ENCODE results near the gene EPRS1.

The EPRS1 gene

GRCh38 chr1:220013497-220013896 is 32.8 kb downstream of the EPRS1 start:
- no peak overlapping the region for H3K27ac ChIP-seq (ENCODE audit: low read length)
- no peak overlapping the region for H3K4me2 ChIP-seq (ENCODE audit: low read length)
- no peak overlapping the region for H3K4me3 ChIP-seq (ENCODE audit: low read length)
- H4K20me1 ChIP-seq (ENCODE audit: insufficient read depth, low read length): no peaks in the 10 kb centered on the region
- H3K27me3 ChIP-seq (ENCODE audit: low read depth, low read length): no peaks in the 10 kb centered on the region
- H3K9me3 ChIP-seq (ENCODE audit: insufficient read depth, low read length): no peaks in the 10 kb centered on the region
- no peak overlapping the region for H3K9ac ChIP-seq (ENCODE audit: low read length)
- H2AFZ ChIP-seq (ENCODE audit: low read depth, low read length): no peak overlapping the region
- H3K36me3 ChIP-seq (replicated peaks; ENCODE audit: low read depth, low read length): peaks cover 55% of the 10 kb centered on the region
- no peak for TF ChIP-seq EZH2phosphoT487 (IDR thresholded peaks at IDR 0.05; ENCODE audit: low read depth)
- TF ChIP-seq CTCF (IDR thresholded peaks at IDR 0.05; ENCODE audit: low read depth, low read length): no peak
- H3K4me1 ChIP-seq (ENCODE audit: low read length): no peaks in the 10 kb centered on the region
- no peaks in the 10 kb centered on the region for H3K79me2 ChIP-seq (ENCODE audit: low read length)

- peaks cover 51% of the 10 kb centered on the region for H3K36me3 ChIP-seq (replicated peaks; ENCODE audit: low read depth, low read length)
- no peak overlapping the region for H3K27ac ChIP-seq (ENCODE audit: low read length)
- H3K4me2 ChIP-seq (ENCODE audit: low read length): no peak overlapping the region
- H3K9ac ChIP-seq (ENCODE audit: low read length): no peak overlapping the region
- TF ChIP-seq EZH2phosphoT487 (IDR thresholded peaks at IDR 0.05; ENCODE audit: low read depth): no peak
- no peak for TF ChIP-seq CTCF (IDR thresholded peaks at IDR 0.05; ENCODE audit: low read depth, low read length)
- no peak overlapping the region for H3K4me3 ChIP-seq (ENCODE audit: low read length)
- no peaks in the 10 kb centered on the region for H3K79me2 ChIP-seq (ENCODE audit: low read length)
- no peaks in the 10 kb centered on the region for H3K4me1 ChIP-seq (ENCODE audit: low read length)
- H2AFZ ChIP-seq (ENCODE audit: low read depth, low read length): no peak overlapping the region
- H3K9me3 ChIP-seq (ENCODE audit: insufficient read depth, low read length): no peaks in the 10 kb centered on the region
- H4K20me1 ChIP-seq (ENCODE audit: insufficient read depth, low read length): no peaks in the 10 kb centered on the region
- no peaks in the 10 kb centered on the region for H3K27me3 ChIP-seq (ENCODE audit: low read depth, low read length)
Measured at GRCh38 chr1:220012259-220012658, 34.0 kb downstream of the EPRS1 start.

- no peak for TF ChIP-seq CTCF (IDR thresholded peaks at IDR 0.05; ENCODE audit: low read depth, low read length)
- TF ChIP-seq EZH2phosphoT487 (IDR thresholded peaks at IDR 0.05; ENCODE audit: low read depth): no peak
- H3K4me3 ChIP-seq (ENCODE audit: low read length): no peak overlapping the region
- H3K36me3 ChIP-seq (replicated peaks; ENCODE audit: low read depth, low read length): peaks cover 53% of the 10 kb centered on the region
- no peaks in the 10 kb centered on the region for H3K9me3 ChIP-seq (ENCODE audit: insufficient read depth, low read length)
- H3K9ac ChIP-seq (ENCODE audit: low read length): no peak overlapping the region
- no peak overlapping the region for H2AFZ ChIP-seq (ENCODE audit: low read depth, low read length)
- H3K4me1 ChIP-seq (ENCODE audit: low read length): no peaks in the 10 kb centered on the region
- no peak overlapping the region for H3K4me2 ChIP-seq (ENCODE audit: low read length)
- no peaks in the 10 kb centered on the region for H3K27me3 ChIP-seq (ENCODE audit: low read depth, low read length)
- no peak overlapping the region for H3K27ac ChIP-seq (ENCODE audit: low read length)
- H4K20me1 ChIP-seq (ENCODE audit: insufficient read depth, low read length): no peaks in the 10 kb centered on the region
- H3K79me2 ChIP-seq (ENCODE audit: low read length): no peaks in the 10 kb centered on the region
Measured at GRCh38 chr1:220011620-220012019, 34.7 kb downstream of the EPRS1 start.

- Histone ChIP-seq H3K27ac (ENCODE audit: low read length) (no peak overlapping the region), H3K4me2 (ENCODE audit: low read length) (no peak overlapping the region), H3K79me2 (ENCODE audit: low read length) (no peaks in the 10 kb centered on the region), H3K9ac (ENCODE audit: low read length) (no peak overlapping the region), H4K20me1 (ENCODE audit: insufficient read depth, low read length) (no peaks in the 10 kb centered on the region), H3K4me3 (ENCODE audit: low read length) (no peak overlapping the region), H3K9me3 (ENCODE audit: insufficient read depth, low read length) (no peaks in the 10 kb centered on the region), H3K27me3 (ENCODE audit: low read depth, low read length) (no peaks in the 10 kb centered on the region), H3K36me3 (replicated peaks; ENCODE audit: low read depth, low read length) (peaks cover 65% of the 10 kb centered on the region), H2AFZ (ENCODE audit: low read depth, low read length) (no peak overlapping the region), H3K4me1 (ENCODE audit: low read length) (no peaks in the 10 kb centered on the region)
- TF ChIP-seq EZH2phosphoT487 (IDR thresholded peaks at IDR 0.05; ENCODE audit: low read depth) (no peak), CTCF (IDR thresholded peaks at IDR 0.05; ENCODE audit: low read depth, low read length) (no peak)
Measured at GRCh38 chr1:220007438-220007837, 38.9 kb downstream of the EPRS1 start.
